ENCODE measurements around the gene PLSCR3. TPM values are rescaled to one million over a fixed set of nuclear protein-coding genes. Genes with fewer than 3 reads are reported as not detected.

Gene PLSCR3
- total RNA-seq, 1 experiment from 2014 or later, result 42.7 TPM

DNA sequence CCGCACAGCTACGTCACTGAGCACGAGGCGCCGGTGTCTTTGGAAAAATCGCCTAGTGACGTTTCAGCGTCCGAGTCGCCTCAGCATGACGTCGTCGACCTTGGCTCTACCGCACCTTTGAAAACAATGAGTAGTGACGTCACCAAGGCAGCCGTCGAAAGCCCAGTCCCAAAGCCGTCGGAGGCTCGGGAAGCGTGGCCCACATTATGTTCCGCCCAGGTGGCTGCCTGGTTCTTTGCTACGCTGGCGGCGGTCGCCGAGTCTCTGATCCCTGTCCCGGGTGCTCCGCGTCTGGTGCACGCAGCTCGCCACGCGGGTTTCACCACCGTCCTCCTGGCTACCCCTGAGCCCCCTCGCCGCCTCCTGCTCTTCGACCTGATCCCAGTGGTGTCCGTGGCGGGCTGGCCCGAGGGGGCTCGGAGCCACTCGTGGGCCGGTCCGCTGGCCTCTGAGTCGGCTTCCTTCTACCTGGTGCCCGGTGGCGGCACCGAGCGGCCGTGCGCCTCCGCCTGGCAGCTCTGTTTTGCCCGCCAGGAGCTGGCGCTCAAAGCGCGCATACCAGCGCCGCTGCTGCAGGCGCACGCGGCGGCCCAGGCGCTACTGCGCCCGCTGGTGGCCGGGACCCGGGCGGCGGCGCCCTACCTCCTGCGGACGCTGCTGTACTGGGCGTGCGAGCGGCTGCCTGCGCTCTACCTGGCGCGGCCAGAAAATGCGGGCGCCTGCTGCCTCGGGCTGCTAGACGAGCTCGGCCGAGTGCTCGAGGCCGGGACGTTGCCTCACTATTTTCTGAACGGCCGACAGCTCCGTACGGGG, 42.4 kb upstream of the PLSCR3 start (continued):
- TF ChIP-seq, protein P1, sequence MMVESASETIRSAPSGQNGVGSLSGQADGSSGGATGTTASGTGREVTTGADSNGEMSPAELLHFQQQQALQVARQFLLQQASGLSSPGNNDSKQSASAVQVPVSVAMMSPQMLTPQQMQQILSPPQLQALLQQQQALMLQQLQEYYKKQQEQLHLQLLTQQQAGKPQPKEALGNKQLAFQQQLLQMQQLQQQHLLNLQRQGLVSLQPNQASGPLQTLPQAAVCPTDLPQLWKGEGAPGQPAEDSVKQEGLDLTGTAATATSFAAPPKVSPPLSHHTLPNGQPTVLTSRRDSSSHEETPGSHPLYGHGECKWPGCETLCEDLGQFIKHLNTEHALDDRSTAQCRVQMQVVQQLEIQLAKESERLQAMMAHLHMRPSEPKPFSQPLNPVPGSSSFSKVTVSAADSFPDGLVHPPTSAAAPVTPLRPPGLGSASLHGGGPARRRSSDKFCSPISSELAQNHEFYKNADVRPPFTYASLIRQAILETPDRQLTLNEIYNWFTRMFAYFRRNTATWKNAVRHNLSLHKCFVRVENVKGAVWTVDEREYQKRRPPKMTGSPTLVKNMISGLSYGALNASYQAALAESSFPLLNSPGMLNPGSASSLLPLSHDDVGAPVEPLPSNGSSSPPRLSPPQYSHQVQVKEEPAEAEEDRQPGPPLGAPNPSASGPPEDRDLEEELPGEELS (CRISPR knock-in tag; IDR thresholded peaks at IDR 0.05), result peak; percentile 77
- TF ChIP-seq ZNF671 (CRISPR knock-in tag; IDR thresholded peaks at IDR 0.05) (no peak), NR2C2 (CRISPR knock-in tag; IDR thresholded peaks at IDR 0.05) (no peak), NR3C1 (CRISPR knock-in tag; conservative IDR thresholded peaks at IDR 0.05; ENCODE audit: low read depth) (peak; percentile 87; the same call in 1 of the 2 replicates), ZNF423 (CRISPR knock-in tag; IDR thresholded peaks at IDR 0.05) (peak; percentile 30; the same call in 1 of the 2 replicates), CREB1 (CRISPR knock-in tag; IDR thresholded peaks at IDR 0.05) (no peak), SMAD3 (CRISPR knock-in tag; IDR thresholded peaks at IDR 0.05; ENCODE audit: borderline replicate concordance) (peak; percentile 89; the same call in 1 of the 2 replicates), RELA (CRISPR knock-in tag; IDR thresholded peaks at IDR 0.05; ENCODE audit: borderline replicate concordance) (no peak), GTF2I (CRISPR knock-in tag; conservative IDR thresholded peaks at IDR 0.05) (no peak), CBFB (CRISPR knock-in tag; IDR thresholded peaks at IDR 0.05; ENCODE audit: low read depth) (peak; percentile 86), ETV6 (CRISPR knock-in tag; IDR thresholded peaks at IDR 0.05) (peak; percentile 85), IRF2 (CRISPR knock-in tag; IDR thresholded peaks at IDR 0.05; ENCODE audit: borderline replicate concordance, low read depth) (no peak), ELF4 (CRISPR knock-in tag; IDR thresholded peaks at IDR 0.05; ENCODE audit: low read depth) (peak; percentile 86; the same call in 1 of the 2 replicates), SOX15 (CRISPR knock-in tag; IDR thresholded peaks at IDR 0.05) (no peak), KAT7 (CRISPR knock-in tag; IDR thresholded peaks at IDR 0.05; ENCODE audit: borderline replicate concordance) (no peak), ZNF219 (CRISPR knock-in tag; IDR thresholded peaks at IDR 0.05; ENCODE audit: borderline replicate concordance) (no peak), RORB (CRISPR knock-in tag; IDR thresholded peaks at IDR 0.05) (no peak), TCF7 (CRISPR knock-in tag; IDR thresholded peaks at IDR 0.05; ENCODE audit: low read depth) (no peak), JUN (CRISPR knock-in tag; IDR thresholded peaks at IDR 0.05) (no peak), MXD4 (CRISPR knock-in tag; IDR thresholded peaks at IDR 0.05; ENCODE audit: borderline replicate concordance) (no peak), TEAD1 (CRISPR knock-in tag; IDR thresholded peaks at IDR 0.05) (peak; percentile 87)
- TF ChIP-seq, protein P2, sequence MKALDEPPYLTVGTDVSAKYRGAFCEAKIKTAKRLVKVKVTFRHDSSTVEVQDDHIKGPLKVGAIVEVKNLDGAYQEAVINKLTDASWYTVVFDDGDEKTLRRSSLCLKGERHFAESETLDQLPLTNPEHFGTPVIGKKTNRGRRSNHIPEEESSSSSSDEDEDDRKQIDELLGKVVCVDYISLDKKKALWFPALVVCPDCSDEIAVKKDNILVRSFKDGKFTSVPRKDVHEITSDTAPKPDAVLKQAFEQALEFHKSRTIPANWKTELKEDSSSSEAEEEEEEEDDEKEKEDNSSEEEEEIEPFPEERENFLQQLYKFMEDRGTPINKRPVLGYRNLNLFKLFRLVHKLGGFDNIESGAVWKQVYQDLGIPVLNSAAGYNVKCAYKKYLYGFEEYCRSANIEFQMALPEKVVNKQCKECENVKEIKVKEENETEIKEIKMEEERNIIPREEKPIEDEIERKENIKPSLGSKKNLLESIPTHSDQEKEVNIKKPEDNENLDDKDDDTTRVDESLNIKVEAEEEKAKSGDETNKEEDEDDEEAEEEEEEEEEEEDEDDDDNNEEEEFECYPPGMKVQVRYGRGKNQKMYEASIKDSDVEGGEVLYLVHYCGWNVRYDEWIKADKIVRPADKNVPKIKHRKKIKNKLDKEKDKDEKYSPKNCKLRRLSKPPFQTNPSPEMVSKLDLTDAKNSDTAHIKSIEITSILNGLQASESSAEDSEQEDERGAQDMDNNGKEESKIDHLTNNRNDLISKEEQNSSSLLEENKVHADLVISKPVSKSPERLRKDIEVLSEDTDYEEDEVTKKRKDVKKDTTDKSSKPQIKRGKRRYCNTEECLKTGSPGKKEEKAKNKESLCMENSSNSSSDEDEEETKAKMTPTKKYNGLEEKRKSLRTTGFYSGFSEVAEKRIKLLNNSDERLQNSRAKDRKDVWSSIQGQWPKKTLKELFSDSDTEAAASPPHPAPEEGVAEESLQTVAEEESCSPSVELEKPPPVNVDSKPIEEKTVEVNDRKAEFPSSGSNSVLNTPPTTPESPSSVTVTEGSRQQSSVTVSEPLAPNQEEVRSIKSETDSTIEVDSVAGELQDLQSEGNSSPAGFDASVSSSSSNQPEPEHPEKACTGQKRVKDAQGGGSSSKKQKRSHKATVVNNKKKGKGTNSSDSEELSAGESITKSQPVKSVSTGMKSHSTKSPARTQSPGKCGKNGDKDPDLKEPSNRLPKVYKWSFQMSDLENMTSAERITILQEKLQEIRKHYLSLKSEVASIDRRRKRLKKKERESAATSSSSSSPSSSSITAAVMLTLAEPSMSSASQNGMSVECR (CRISPR knock-in tag; IDR thresholded peaks at IDR 0.05; ENCODE audit: borderline replicate concordance), result peak; percentile 22; the same call in 1 of the 2 replicates
- TF ChIP-seq, protein P3, sequence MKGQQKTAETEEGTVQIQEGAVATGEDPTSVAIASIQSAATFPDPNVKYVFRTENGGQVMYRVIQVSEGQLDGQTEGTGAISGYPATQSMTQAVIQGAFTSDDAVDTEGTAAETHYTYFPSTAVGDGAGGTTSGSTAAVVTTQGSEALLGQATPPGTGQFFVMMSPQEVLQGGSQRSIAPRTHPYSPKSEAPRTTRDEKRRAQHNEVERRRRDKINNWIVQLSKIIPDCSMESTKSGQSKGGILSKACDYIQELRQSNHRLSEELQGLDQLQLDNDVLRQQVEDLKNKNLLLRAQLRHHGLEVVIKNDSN (CRISPR knock-in tag; IDR thresholded peaks at IDR 0.05), result peak; percentile 18; the same call in 1 of the 2 replicates
- TF ChIP-seq, protein P4, sequence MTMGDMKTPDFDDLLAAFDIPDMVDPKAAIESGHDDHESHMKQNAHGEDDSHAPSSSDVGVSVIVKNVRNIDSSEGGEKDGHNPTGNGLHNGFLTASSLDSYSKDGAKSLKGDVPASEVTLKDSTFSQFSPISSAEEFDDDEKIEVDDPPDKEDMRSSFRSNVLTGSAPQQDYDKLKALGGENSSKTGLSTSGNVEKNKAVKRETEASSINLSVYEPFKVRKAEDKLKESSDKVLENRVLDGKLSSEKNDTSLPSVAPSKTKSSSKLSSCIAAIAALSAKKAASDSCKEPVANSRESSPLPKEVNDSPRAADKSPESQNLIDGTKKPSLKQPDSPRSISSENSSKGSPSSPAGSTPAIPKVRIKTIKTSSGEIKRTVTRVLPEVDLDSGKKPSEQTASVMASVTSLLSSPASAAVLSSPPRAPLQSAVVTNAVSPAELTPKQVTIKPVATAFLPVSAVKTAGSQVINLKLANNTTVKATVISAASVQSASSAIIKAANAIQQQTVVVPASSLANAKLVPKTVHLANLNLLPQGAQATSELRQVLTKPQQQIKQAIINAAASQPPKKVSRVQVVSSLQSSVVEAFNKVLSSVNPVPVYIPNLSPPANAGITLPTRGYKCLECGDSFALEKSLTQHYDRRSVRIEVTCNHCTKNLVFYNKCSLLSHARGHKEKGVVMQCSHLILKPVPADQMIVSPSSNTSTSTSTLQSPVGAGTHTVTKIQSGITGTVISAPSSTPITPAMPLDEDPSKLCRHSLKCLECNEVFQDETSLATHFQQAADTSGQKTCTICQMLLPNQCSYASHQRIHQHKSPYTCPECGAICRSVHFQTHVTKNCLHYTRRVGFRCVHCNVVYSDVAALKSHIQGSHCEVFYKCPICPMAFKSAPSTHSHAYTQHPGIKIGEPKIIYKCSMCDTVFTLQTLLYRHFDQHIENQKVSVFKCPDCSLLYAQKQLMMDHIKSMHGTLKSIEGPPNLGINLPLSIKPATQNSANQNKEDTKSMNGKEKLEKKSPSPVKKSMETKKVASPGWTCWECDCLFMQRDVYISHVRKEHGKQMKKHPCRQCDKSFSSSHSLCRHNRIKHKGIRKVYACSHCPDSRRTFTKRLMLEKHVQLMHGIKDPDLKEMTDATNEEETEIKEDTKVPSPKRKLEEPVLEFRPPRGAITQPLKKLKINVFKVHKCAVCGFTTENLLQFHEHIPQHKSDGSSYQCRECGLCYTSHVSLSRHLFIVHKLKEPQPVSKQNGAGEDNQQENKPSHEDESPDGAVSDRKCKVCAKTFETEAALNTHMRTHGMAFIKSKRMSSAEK (CRISPR knock-in tag; IDR thresholded peaks at IDR 0.05; ENCODE audit: borderline replicate concordance), result no peak
- TF ChIP-seq, protein P5, sequence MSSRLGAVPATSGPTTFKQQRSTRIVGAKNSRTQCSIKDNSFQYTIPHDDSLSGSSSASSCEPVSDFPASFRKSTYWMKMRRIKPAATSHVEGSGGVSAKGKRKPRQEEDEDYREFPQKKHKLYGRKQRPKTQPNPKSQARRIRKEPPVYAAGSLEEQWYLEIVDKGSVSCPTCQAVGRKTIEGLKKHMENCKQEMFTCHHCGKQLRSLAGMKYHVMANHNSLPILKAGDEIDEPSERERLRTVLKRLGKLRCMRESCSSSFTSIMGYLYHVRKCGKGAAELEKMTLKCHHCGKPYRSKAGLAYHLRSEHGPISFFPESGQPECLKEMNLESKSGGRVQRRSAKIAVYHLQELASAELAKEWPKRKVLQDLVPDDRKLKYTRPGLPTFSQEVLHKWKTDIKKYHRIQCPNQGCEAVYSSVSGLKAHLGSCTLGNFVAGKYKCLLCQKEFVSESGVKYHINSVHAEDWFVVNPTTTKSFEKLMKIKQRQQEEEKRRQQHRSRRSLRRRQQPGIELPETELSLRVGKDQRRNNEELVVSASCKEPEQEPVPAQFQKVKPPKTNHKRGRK (CRISPR knock-in tag; IDR thresholded peaks at IDR 0.05; ENCODE audit: borderline replicate concordance), result 0 out of 2 replicates have a peak, but pooled peaks have one; percentile 24

Data from WTC11 (cell line).